ENCODE results near the gene ITFG1. TPM values are rescaled to one million over a fixed set of nuclear protein-coding genes. Genes with fewer than 3 reads are reported as not detected.

ITFG1 gene
- total and polyA plus RNA-seq, 9 of the 15 experiments (the other 6 are each of a cell fraction or from before 2014, with no cell fraction given) = 17.1 to 83.5 (median 35.8) TPM

DNA sequence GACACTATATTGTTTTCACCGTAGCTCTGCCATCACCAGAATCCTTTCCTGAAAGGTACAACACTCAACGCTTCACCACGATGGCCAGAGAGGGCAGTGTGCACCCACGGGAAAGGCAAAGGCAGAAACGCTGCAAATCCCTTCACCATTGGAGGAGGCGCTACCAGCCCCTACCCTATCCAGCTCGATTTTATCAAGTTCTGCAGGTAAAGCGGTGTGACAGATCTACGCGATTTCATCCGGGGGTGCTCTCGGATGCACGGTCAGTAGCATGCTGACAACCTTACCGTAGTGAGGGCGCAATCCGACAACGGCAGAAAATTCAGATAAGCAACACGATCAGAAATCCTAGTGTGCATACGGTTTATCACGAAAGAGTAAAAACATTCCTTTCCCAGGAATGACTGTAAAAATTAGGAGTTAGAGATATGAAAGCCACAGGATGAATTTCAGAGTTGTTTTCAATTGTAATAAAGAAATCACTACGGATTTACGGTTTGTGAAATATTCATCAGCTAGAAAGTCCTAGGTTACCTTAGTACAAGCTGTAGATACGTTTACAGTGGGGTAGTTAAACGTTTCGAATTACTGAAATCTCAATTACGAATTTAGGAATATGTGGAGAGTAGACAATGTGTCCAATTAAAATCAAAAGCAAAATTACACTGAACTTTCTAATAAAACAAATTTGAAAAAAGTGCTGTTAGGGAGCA is 318.9 kb downstream of the ITFG1 start (continued):
- TF ChIP-seq, protein P1, sequence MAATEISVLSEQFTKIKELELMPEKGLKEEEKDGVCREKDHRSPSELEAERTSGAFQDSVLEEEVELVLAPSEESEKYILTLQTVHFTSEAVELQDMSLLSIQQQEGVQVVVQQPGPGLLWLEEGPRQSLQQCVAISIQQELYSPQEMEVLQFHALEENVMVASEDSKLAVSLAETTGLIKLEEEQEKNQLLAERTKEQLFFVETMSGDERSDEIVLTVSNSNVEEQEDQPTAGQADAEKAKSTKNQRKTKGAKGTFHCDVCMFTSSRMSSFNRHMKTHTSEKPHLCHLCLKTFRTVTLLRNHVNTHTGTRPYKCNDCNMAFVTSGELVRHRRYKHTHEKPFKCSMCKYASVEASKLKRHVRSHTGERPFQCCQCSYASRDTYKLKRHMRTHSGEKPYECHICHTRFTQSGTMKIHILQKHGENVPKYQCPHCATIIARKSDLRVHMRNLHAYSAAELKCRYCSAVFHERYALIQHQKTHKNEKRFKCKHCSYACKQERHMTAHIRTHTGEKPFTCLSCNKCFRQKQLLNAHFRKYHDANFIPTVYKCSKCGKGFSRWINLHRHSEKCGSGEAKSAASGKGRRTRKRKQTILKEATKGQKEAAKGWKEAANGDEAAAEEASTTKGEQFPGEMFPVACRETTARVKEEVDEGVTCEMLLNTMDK (IDR thresholded peaks at IDR 0.05; ENCODE audit: borderline replicate concordance, insufficient read depth, low read depth, low read length, poor library complexity, severe bottlenecking) = peak; percentile 9
- peak in 1 of 2 experiments; percentile 66; a peak in 2 of 4 replicates for TF ChIP-seq RCOR1 (IDR thresholded peaks at IDR 0.05; ENCODE audit: borderline replicate concordance in 1 of 2, low read depth in 2 of 2, low read length in 2 of 2)
- 0 out of 2 replicates have a peak, but pooled peaks have one; percentile 41 for TF ChIP-seq SMARCE1 (IDR thresholded peaks at IDR 0.05)
- peak; percentile 47; the same call in 1 of the 2 replicates for TF ChIP-seq GATA2 (CRISPR knock-in tag; IDR thresholded peaks at IDR 0.05)
- TF ChIP-seq ZNF23 (CRISPR knock-in tag; IDR thresholded peaks at IDR 0.05) = no peak
- TF ChIP-seq FOXK1 (CRISPR knock-in tag; IDR thresholded peaks at IDR 0.05; ENCODE audit: borderline replicate concordance) = 0 out of 2 replicates have a peak, but pooled peaks have one; percentile 29
- TF ChIP-seq ATF1 (CRISPR knock-in tag; IDR thresholded peaks at IDR 0.05) = no peak
- peak; percentile 13; the same call in 1 of the 2 replicates for TF ChIP-seq ATF1 (tag; IDR thresholded peaks at IDR 0.05)
- no peak for TF ChIP-seq THAP12 (CRISPR knock-in tag; IDR thresholded peaks at IDR 0.05)
- TF ChIP-seq ATF7 (IDR thresholded peaks at IDR 0.05) = peak; percentile 58
